IPS DF 4.7 (cell line): ENCODE data around the gene NRG4.
"Not testable (repeated sequence)": the region's sequence is repeated elsewhere in the genome, so short reads cannot be mapped to it uniquely, and the experiment has no call there.

Experiments used
- DNase-seq: peaks from one replicate; pipeline ENCODE4 v3.0.0-alpha.2; 2013; ENCODE audit warnings: low spot score; ENCODE audit errors: extremely low read depth

NRG4 gene

GRCh38 chr15:75927601-75928000, 84.6 kb downstream of the NRG4 start:
- DNase-seq: no peak

- DNase-seq: no peak
Observed at GRCh38 chr15:75926931-75927330, 85.3 kb downstream of the NRG4 start.

GRCh38 chr15:75925440-75925839, 86.8 kb downstream of the NRG4 start:
- DNase-seq: no peak

- DNase-seq: no peak
Observed at GRCh38 chr15:75924576-75924975, 87.6 kb downstream of the NRG4 start.

GRCh38 chr15:75923756-75924155, 88.5 kb downstream of the NRG4 start:
- DNase-seq: no peak

GRCh38 chr15:75921732-75922703, 90.2 kb downstream of the NRG4 start:
- no peak for DNase-seq

- no peak for DNase-seq
Observed at GRCh38 chr15:75920079-75920478, 92.1 kb downstream of the NRG4 start.

- no peak for DNase-seq
Observed at GRCh38 chr15:75918135-75918534, 94.1 kb downstream of the NRG4 start.

- no peak for DNase-seq
Observed at GRCh38 chr15:75916978-75917377, 95.2 kb downstream of the NRG4 start.

- DNase-seq: not testable (repeated sequence)
Observed at GRCh38 chr15:75910355-75910754, 101.9 kb downstream of the NRG4 start.

- no peak for DNase-seq
Observed at GRCh38 chr15:75905231-75905630, 107.0 kb downstream of the NRG4 start.

- no peak for DNase-seq
Observed at GRCh38 chr15:75903331-75904239, 108.6 kb downstream of the NRG4 start, which contains the start of gene FBXO22. FBXO22 (plus strand) TSS chr15:75903878; CDS start chr15:75903964, 86 bp downstream.

GRCh38 chr15:75902129-75902557, 110.1 kb downstream of the NRG4 start:
- no peak for DNase-seq

- DNase-seq: no peak
Observed at GRCh38 chr15:75900577-75900976, 111.6 kb downstream of the NRG4 start.

GRCh38 chr15:75895731-75896130, 116.5 kb downstream of the NRG4 start:
- DNase-seq: no peak

GRCh38 chr15:75891895-75892294, 120.3 kb downstream of the NRG4 start:
- DNase-seq: no peak
